Activated T-helper 1 cell treated with anti-CD3 and anti-CD28 coated beads, Interleukin-2, amount 50 U/mL, for 16 hours (primary cell): ENCODE measurements around the gene CTAGE9.
"Not testable (repeated sequence)": the region's sequence is repeated elsewhere in the genome, so short reads cannot be mapped to it uniquely, and the experiment has no call there.

Experiments
- DNase-seq, 2 donors: peaks; one replicate each; pipeline ENCODE4 v3.0.0-alpha.2; 2020; ENCODE audit warnings: low read depth in 1 of 2, low spot score in 1 of 2

CTAGE9 gene

DNA sequence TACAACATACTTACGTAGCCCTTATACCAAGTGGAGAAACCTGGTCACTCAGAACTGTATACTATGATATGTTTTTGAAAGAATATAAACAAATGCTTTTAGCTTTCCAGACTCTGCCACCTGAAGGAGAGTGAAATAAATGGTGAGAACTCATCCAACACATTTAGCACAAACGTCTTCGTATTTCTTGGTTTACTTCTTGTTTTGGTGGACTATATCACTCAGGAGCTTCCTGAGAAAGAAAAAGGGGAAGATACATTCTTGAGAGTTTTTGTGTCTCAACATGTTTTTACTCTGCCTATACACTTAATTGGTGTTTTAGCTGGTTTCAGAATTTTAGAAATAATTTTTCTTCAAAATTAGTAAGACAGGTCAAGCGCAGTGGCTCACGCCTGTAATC, 19.4 kb upstream of the CTAGE9 start:
- DNase-seq = no peak

DNA sequence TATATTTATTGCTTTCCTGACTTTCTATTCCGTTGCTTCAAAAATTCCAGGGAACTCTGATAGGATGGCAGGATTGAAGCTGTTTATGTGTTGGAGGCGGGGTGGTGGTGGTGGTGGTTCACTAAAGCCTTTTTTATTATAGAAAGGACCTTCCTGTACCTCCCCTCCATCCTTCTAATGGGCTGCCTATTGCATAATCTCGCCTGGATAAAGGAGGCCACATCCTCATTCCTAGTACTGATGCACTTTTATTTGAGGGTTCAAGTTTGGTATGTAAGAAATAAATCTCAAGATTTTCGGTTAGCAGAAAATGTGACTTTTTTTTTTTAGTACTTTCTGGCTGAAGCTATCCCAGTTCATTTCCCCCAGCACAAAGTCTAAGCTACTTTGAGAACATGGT, 18.7 kb upstream of the CTAGE9 start:
- DNase-seq = no peak

DNA sequence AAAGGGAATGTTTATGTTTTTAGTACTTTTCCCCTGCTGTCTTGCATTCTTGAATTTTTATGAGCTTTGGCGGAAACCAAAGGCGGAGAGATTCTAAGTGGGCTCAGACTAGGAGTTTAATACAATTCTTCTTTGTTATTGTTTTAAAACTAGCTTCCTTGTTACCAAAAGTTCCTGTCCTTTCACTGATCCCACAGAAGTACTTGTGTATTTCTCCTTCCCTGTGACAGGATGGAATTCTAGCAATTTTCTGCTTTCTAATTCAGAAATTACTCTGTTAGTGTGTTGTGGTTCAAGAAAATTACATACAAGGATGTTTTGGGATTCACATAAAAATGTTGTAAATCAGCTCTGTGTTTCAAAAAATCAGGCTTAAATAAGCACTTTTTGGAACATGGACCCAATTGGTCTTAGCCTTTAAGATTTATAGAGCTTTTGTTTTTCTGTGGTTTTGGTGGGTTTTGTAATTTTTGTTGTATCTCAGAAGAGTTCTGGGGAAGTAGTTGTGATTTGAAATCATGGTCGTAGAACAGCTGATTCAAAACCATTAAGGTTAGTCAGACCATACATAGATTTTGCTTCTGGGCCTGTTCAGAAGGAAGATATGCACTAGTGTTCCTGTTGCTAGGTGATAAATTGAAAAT, 17.6 kb upstream of the CTAGE9 start:
- no peak for DNase-seq

DNA sequence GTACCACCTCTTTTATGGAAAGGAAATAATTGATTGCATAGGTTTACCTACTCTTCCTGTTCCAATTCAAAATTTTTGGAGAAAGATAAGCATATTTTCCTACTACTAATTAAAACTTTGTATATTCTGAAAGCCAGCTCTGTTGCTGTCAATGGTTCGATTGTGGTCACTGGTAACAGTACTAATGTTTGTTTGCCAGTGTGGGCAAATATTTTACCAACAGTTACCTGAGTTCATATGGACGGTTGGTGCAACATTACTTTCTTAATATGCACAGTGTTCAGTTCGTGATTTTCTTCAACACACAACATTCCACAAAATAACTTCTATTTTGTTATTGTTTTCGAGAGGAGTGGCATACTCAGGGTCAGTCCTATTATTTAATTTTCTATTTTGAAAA, 17.1 kb upstream of the CTAGE9 start:
- no peak for DNase-seq

DNA sequence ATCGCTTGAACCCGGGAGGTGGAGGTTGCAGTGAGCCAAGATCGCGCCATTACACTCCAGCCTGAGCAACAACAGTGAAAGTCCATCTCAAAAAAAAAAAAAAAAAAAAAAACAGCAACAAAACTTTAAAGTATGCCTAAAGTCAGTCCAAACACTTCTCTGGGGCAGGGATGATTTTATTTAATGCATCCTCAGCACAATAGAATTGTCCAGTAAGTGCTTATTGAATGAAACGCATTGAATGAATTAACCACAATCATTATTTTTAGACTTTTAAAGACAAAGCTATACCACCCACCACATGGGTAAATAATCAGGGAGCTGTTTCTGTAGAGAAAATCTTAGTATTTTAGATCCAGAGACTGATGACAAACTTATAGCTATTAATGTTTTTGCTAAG, 16.6 kb upstream of the CTAGE9 start:
- DNase-seq = no peak

GRCh38 chr6:131724114-131724513, 13.3 kb upstream of the CTAGE9 start:
- no peak for DNase-seq

DNA sequence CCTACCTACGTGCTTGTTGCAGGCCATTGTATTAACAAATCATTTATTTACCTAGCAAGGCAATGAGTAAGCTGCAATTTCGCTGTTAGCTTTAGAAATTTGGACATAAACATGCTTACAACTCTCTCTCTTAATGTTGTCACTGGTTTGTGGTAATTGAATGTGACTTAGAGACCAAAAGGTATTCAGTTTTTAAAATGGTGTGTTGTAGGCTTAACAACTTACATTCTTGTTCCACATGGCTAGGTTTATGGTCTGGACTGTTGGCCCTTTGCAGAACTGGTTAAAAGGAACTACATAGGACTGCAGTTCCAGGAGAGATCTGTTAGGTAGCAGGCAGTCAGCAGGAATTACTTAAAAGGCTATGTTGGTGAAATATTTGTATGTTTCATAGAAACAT, 10.3 kb upstream of the CTAGE9 start:
- no peak for DNase-seq

DNA sequence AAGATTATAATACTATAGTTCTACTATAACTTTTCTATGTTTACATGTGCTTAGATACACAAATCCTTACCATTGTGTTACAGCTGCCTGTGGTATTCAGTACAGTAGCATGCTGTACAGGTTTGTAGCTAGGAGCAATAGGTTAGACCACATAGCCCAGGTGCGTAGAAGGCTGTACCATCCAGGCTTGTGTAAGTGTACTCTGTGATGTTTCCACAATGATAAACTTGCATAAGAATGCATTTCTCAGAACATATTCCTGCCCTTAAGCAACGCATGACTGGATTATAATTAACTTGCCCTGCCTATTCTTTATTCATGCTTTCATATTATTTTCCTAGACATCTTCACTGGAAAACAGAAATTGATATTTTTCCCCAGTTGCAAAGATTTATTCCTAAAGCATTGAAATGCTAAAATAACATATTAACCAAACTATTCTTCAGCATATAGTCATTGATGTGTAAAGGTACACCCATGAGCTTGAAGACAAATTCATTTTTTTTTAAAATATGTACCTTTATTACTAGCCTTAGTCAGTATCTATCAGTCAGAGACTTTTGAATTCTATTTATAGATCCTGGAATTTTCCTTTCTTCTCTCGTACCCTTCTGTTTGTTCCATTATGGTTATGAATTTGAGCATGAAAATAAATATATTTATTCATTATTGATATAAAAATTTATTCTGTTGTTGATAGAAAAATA, 7.2 kb upstream of the CTAGE9 start:
- no peak for DNase-seq

DNA sequence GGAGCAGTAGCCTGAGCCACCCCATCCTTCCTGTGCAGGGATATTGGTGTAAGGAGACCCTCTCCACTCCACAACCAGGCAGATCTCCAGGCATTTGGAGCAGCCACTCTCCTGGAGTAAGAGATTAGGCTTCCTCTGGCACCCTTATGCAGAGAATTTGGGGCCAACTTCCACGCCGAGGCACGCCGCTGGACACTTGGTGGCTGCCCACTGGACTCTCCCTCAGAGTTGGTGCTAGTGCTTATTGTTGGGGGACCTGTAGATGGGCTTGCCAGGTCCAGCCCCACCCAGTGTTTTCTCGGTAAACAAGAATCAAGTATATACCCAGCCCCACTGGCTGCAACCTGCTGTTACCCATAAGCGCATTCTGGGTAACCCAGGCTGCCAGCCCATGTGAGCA, 4.8 kb upstream of the CTAGE9 start:
- DNase-seq = not testable (repeated sequence)

DNA sequence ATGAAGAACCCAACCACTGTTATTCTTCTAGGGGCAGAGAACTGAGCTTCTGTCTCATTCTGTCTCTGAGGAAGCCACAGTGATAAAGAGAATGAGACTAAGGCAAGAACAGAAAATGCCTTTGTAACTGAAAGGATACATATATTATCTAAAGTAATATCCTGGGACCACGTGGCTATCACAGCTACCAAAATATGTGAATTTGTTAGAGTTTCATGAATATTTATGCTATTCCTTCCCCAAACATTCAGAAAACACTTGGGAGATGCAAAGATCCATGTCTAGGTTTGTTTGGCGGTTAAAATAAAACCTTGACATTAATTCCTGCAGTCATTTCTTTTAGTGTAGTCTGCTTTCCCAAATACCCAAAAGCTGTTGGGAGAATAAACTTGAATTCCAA, 6.9 kb downstream of the CTAGE9 start:
- not testable (repeated sequence) for DNase-seq

- not testable (repeated sequence) for DNase-seq
Observed at GRCh38 chr6:131700851-131701250, 10.0 kb downstream of the CTAGE9 start.

DNA sequence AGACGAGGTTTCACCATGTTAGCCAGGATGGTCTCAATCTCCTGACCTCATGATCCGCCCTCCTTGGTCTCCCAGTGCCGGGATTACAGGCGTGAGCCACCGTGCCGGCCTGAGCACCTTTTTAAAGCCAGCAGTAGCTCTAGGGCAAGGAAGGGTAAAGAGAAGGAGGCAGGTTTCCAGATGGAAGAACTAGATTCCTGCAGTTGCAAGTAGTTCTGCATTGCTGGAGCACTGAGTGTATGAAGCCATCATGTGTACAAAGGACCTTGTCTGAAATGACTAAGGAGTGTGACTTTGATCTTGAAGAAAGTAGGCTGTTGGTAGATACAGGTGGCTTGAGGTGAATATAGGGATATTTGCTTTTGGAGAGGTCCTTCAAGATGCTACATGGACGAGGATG, 13.9 kb downstream of the CTAGE9 start:
- no peak for DNase-seq

- no peak for DNase-seq
Observed at GRCh38 chr6:131694832-131695426, 15.9 kb downstream of the CTAGE9 start.

DNA sequence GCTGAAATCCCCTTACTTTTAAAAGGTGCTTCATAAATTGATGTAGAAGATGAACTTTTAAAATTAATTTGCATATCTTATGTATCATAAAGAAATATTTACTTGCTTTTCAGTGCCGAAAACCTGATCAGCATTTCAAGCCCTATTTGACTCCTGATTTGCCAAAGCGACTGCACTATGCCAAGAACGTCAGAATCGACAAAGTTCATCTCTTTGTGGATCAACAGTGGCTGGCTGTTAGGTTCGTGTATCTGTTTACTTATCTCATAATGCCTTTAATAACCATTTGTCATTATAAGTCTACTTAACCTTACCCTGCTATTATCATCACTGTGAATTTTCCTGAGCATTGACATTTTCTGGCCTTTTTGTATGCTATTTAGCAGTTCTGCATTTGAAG, 17.4 kb downstream of the CTAGE9 start:
- DNase-seq = no peak

DNA sequence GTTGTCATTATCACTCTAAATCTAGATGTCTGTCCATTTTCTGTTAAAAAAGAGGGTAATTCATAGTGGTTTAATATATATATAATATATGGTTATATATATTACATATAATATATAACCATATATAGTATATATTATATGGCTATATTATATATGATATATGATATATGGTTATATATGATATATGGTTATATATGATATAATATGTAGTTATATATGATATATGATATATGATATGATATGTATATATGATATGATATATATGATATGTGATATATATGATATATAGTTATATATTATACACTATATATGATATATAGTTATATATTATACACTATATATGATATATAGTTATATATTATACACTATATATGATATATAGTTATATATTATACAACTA, 18.2 kb downstream of the CTAGE9 start:
- no peak for DNase-seq

DNA sequence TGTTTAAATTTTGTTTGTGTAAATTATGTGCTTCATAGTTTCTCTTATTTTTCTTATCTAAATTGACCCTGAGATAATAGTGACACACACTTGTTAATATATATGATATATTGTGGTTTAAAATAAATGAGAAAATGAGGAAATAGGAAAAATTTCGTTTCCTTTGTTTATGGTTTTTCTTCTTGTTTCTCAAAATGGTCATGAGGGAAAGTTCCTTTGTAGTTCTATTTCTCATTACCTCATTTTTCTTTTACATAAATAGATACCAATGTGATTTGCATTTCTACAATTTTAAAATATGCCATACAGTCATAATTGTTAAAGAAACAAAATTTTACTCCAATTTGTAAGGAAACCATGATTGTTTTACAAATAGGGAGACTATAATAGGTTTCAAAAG, 18.8 kb downstream of the CTAGE9 start:
- DNase-seq = no peak

GRCh38 chr6:131688286-131688685, 22.5 kb downstream of the CTAGE9 start:
- DNase-seq = no peak

- DNase-seq = no peak
Observed at GRCh38 chr6:131687022-131687421, 23.8 kb downstream of the CTAGE9 start.

DNA sequence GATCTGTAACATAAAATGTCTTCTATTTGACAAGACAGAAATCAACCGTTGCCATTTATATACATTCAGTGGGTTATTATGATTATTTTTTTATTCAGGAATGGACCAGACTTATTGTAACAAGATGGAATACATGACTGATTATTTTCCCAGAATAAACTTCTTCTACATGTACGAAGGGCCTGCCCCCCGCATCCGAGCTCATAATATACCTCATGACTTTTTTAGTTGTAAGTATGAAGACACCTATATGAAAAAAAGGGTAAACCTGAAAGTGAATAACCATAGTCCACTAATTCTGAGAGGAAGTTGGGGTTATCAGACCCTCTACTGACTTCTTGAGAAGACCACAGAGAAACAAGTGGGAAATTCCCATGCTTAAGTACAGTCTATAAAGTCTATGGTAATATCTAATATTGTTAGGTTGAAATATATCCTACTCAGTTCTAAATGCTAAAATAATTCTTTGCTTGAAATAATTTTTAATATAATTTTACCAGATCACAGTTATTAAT, 25.5 kb downstream of the CTAGE9 start:
- DNase-seq = no peak

- no peak for DNase-seq
Observed at GRCh38 chr6:131683479-131683878, 27.3 kb downstream of the CTAGE9 start.

- no peak for DNase-seq
Observed at GRCh38 chr6:131682442-131682841, 28.4 kb downstream of the CTAGE9 start.

DNA sequence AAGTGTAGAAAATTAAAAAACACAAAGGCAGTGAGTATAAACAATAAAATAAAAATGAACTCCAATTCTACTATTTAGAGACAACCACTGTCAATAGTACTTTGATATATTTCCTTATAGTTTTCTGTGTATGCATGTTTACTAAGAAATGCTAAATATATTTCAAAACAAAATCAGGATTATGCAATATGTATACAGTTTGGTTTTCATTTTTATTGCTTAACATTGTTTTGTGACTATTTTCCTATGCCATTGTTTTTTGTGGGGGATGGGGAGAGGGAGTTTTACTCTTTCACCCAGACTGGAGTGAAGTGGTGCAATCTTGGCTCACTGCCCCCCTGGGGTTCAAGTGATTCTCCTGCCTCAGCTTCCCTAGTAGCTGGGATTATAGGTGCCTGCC, 29.2 kb downstream of the CTAGE9 start:
- DNase-seq = no peak
